ENCODE measurements around the gene MYO5B.

MYO5B gene

DNA sequence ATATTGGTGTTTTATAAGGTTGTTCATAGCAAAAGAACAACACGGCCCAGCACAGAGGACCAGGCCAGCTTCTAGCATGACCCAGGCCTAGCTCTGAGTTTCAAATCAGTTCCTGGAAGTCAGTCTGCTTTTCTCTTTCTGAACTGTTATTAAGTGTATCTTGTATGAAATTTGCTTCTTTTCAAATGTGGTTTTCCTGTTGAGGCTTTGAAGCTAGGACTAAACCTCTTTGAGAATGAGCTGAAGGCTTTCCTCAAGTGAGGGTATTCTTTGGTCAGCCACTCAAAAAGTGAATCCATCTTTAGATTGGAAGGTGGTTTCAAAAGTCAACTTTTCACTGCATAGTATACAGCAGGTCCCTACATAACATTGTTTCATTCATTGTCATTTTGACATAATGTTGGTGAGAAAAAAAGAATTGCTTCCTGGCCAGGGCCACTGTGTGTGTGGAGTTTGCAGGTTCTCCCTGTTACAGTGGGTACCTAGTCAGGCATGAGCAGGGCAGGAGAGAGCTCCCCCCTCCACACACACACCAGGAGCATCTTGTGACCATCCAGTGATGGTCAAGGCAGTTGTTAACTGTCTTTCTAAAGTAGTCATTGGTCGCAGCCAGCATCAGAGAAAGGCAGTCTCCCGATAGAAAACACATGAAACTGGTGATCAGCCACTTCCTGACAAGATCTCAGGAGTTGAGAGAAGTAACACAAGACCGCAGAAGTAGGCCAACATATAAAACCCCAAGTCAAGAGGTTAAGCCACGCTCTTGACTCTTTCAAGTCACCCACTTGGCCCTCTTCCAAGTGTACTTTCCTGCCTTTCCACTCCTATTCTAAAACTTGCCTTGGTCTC, 374.9 kb downstream of the MYO5B start:
- DNase-seq (ENCODE audit: low read depth) = peak; percentile 23
- TF ChIP-seq POLR2A (IDR thresholded peaks at IDR 0.05; ENCODE audit: extremely low read depth, insufficient read length) (no peak), MYC (IDR thresholded peaks at IDR 0.05; ENCODE audit: low read depth, low read length) (no peak)
- TF ChIP-seq, protein P1, sequence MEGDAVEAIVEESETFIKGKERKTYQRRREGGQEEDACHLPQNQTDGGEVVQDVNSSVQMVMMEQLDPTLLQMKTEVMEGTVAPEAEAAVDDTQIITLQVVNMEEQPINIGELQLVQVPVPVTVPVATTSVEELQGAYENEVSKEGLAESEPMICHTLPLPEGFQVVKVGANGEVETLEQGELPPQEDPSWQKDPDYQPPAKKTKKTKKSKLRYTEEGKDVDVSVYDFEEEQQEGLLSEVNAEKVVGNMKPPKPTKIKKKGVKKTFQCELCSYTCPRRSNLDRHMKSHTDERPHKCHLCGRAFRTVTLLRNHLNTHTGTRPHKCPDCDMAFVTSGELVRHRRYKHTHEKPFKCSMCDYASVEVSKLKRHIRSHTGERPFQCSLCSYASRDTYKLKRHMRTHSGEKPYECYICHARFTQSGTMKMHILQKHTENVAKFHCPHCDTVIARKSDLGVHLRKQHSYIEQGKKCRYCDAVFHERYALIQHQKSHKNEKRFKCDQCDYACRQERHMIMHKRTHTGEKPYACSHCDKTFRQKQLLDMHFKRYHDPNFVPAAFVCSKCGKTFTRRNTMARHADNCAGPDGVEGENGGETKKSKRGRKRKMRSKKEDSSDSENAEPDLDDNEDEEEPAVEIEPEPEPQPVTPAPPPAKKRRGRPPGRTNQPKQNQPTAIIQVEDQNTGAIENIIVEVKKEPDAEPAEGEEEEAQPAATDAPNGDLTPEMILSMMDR (IDR thresholded peaks at IDR 0.05; ENCODE audit: low read depth, low read length) = no peak
- TF ChIP-seq, protein P2, sequence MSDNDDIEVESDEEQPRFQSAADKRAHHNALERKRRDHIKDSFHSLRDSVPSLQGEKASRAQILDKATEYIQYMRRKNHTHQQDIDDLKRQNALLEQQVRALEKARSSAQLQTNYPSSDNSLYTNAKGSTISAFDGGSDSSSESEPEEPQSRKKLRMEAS (IDR thresholded peaks at IDR 0.05; ENCODE audit: low read depth, low read length) = no peak
- no peak overlapping the region for H3K4me3 ChIP-seq (ENCODE audit: low read depth, low read length)

DNA sequence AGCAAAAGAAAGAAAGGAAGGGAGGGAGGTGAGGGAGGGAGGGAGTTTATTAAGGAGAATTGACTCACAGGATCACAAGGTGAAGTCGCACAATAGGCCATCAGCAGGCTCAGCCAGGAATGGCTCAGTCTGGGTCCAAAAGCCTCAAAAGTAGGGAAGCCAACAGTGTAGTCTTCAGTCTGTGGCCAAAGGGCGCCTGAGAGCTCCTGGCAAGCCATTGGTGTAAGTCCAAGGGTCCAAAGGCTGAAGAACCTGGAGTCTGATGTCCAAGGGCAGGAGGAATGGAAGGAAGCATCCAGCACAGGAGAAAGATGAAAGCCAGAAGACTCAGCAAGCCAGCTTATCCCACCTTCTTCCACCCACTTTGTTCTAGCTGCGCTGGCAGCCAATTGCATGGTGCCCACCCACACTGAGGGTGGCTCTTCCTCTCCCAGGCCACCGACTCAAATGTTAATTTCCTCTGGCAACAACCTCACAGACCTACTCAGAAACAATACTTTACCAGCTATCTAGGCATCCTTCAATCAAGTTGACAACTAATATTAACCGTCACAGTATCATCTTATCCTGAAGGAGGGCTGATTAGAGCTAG, 375.8 kb downstream of the MYO5B start:
- H3K4me3 ChIP-seq (ENCODE audit: low read depth, low read length) = no peak overlapping the region
- TF ChIP-seq, protein P2 (IDR thresholded peaks at IDR 0.05; ENCODE audit: low read depth, low read length) = no peak
- TF ChIP-seq, protein P1 (IDR thresholded peaks at IDR 0.05; ENCODE audit: low read depth, low read length) = no peak
- no peak for TF ChIP-seq POLR2A (IDR thresholded peaks at IDR 0.05; ENCODE audit: extremely low read depth, insufficient read length)
- TF ChIP-seq MYC (IDR thresholded peaks at IDR 0.05; ENCODE audit: low read depth, low read length) = no peak
- no peak for DNase-seq (ENCODE audit: low read depth)

DNA sequence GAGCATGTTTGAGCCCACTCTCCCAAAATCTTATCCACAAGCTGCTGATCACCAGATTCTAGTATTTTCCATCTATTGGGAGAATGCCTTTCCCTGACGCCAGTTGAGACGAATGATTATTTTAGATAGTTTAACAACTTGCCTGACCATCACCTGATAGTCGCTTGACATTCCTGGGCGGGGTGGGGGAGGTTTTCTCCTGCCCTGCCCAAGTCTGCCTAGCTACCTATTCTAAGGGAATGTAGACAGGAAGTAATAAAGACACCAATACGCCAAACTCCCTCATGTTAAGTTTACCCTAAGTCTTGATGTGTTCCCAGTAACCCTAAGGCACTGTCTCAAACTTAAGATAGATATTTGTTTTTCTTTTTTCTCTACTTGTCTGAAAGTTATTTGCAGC, 377.0 kb downstream of the MYO5B start:
- H3K4me3 ChIP-seq (ENCODE audit: low read depth, low read length) = no peak overlapping the region
- no peak for DNase-seq (ENCODE audit: low read depth)
- TF ChIP-seq, protein P2 (IDR thresholded peaks at IDR 0.05; ENCODE audit: low read depth, low read length) = no peak
- TF ChIP-seq MYC (IDR thresholded peaks at IDR 0.05; ENCODE audit: low read depth, low read length) = no peak
- TF ChIP-seq, protein P1 (IDR thresholded peaks at IDR 0.05; ENCODE audit: low read depth, low read length) = no peak
- no peak for TF ChIP-seq POLR2A (IDR thresholded peaks at IDR 0.05; ENCODE audit: extremely low read depth, insufficient read length)

DNA sequence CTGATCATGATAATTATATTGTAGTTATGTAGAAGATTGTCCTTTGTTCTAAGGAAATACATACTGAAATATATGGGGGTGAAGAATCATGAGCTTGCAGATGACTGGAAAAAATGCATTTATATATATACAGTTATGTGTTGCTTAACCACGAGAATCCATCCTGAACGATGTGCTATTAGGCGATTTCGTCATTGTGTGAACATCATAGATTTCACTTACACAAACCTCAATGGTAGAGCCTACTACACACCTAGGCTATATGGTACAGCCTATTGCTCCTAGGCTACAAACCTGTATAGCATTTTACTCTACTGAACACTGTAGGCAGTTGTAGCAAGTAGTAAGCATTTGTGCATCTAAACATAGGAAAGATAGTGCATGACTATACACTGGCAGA, 379.0 kb downstream of the MYO5B start:
- DNase-seq (ENCODE audit: low read depth) = no peak
- TF ChIP-seq, protein P1 (IDR thresholded peaks at IDR 0.05; ENCODE audit: low read depth, low read length) = no peak
- TF ChIP-seq, protein P2 (IDR thresholded peaks at IDR 0.05; ENCODE audit: low read depth, low read length) = no peak
- no peak overlapping the region for H3K4me3 ChIP-seq (ENCODE audit: low read depth, low read length)

DNA sequence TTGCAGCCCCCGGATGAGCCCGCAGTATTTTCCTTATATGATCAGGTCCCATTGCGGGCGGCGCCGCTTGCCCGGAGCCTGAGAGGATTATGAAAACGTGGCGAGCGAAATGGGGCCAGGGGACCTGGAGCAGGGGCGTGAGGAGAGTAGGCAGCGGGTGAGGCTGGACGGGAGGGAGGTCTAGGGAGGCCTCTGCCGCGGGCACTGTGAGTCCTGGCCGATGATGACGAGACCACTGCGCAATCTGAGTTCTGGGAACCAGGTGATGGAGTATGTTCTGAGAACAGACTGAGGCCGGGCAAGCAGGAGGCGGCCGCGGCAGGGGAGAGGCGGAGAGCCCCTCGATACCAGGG, 380.8 kb downstream of the MYO5B start:
- peak overlapping the region; percentile 95 for H3K4me3 ChIP-seq (ENCODE audit: low read depth, low read length)
- TF ChIP-seq, protein P2 (IDR thresholded peaks at IDR 0.05; ENCODE audit: low read depth, low read length) = no peak
- TF ChIP-seq POLR2A (IDR thresholded peaks at IDR 0.05; ENCODE audit: extremely low read depth, insufficient read length) (no peak), MYC (IDR thresholded peaks at IDR 0.05; ENCODE audit: low read depth, low read length) (no peak)
- TF ChIP-seq, protein P1 (IDR thresholded peaks at IDR 0.05; ENCODE audit: low read depth, low read length) = no peak
- peak; percentile 65 for DNase-seq (ENCODE audit: low read depth)

Measured in NB4 (cell line).